Ishikawa (cell line): ENCODE measurements around the gene UBE4B.
A peak's percentile ranks its signal among the peaks of the same experiment; 100 is the strongest.

Experiments
- CEBPB ChIP-seq: IDR thresholded peaks from 2 replicates; pipeline ENCODE4 v1.6.1; 2012
- CREB1 ChIP-seq: IDR thresholded peaks from 2 replicates; pipeline ENCODE4 v1.6.1; 2012; ENCODE audit warnings: low read depth
- EGR1 ChIP-seq: IDR thresholded peaks from 2 replicates; pipeline ENCODE4 v1.6.1; 2012
- EP300 ChIP-seq: IDR thresholded peaks from 2 replicates; pipeline ENCODE4 v1.6.1; 2012; ENCODE audit warnings: borderline replicate concordance
- FOXM1 ChIP-seq: IDR thresholded peaks from 2 replicates; pipeline ENCODE4 v1.6.1; 2012; ENCODE audit warnings: low read depth, borderline replicate concordance
- NFIC ChIP-seq: IDR thresholded peaks from 2 replicates; pipeline ENCODE4 v1.6.1; 2012
- RAD21 ChIP-seq: IDR thresholded peaks from 2 replicates; pipeline ENCODE4 v1.6.1; 2012; ENCODE audit warnings: low read depth
- TAF1 ChIP-seq: IDR thresholded peaks from 2 replicates; pipeline ENCODE4 v1.6.1; 2012; ENCODE audit warnings: low read depth, mild to moderate bottlenecking
- TCF12 ChIP-seq: IDR thresholded peaks from 2 replicates; pipeline ENCODE4 v1.6.1; 2012; ENCODE audit warnings: low read depth
- TEAD4 ChIP-seq: IDR thresholded peaks from 2 replicates; pipeline ENCODE4 v1.6.1; 2012
- YY1 ChIP-seq: IDR thresholded peaks from 2 replicates; pipeline ENCODE4 v1.6.1; 2012; ENCODE audit warnings: low read depth
- ZBTB7A ChIP-seq: IDR thresholded peaks from 2 replicates; pipeline ENCODE4 v1.6.1; 2012; ENCODE audit warnings: low read depth
- TF ChIP-seq, protein P1 (sequence below): IDR thresholded peaks from 2 replicates; pipeline ENCODE4 v1.6.1; 2012
- TF ChIP-seq, protein P2 (sequence below): IDR thresholded peaks from 2 replicates; pipeline ENCODE4 v1.6.1; 2012
- TF ChIP-seq, protein P3 (sequence below): IDR thresholded peaks from 2 replicates; pipeline ENCODE4 v1.6.1; 2012; ENCODE audit warnings: low read depth, mild to moderate bottlenecking

Gene UBE4B

GRCh38 chr1:9996624-9997582 lies 35.9 kb upstream of the UBE4B start, which contains the start of gene RBP7:
TSS of gene RBP7 (plus strand) at chr1:9997228. CDS start at chr1:9997259, 31 bp downstream.
- no peak for TF ChIP-seq CEBPB
- TF ChIP-seq, protein P1, sequence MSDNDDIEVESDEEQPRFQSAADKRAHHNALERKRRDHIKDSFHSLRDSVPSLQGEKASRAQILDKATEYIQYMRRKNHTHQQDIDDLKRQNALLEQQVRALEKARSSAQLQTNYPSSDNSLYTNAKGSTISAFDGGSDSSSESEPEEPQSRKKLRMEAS, result peak; percentile 81; the same call in 1 of the 2 replicates
- peak; percentile 64; the same call in 1 of the 2 replicates for TF ChIP-seq ZBTB7A
- TF ChIP-seq, protein P2, sequence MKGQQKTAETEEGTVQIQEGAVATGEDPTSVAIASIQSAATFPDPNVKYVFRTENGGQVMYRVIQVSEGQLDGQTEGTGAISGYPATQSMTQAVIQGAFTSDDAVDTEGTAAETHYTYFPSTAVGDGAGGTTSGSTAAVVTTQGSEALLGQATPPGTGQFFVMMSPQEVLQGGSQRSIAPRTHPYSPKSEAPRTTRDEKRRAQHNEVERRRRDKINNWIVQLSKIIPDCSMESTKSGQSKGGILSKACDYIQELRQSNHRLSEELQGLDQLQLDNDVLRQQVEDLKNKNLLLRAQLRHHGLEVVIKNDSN, result no peak
- TF ChIP-seq YY1, result 0 out of 2 replicates have a peak, but pooled peaks have one; percentile 40
- no peak for TF ChIP-seq NFIC
- TF ChIP-seq TCF12, result no peak
- TF ChIP-seq TAF1, result peak; percentile 26; the same call in 1 of the 2 replicates

GRCh38 chr1:10001016-10001665 lies 31.6 kb upstream of the UBE4B start:
- TF ChIP-seq CREB1 (no peak), CEBPB (no peak), TCF12 (no peak), EP300 (no peak), TEAD4 (no peak), RAD21 (no peak), YY1 (no peak), FOXM1 (no peak), EGR1 (no peak), TAF1 (no peak), NFIC (no peak), ZBTB7A (no peak)
- TF ChIP-seq, protein P3, sequence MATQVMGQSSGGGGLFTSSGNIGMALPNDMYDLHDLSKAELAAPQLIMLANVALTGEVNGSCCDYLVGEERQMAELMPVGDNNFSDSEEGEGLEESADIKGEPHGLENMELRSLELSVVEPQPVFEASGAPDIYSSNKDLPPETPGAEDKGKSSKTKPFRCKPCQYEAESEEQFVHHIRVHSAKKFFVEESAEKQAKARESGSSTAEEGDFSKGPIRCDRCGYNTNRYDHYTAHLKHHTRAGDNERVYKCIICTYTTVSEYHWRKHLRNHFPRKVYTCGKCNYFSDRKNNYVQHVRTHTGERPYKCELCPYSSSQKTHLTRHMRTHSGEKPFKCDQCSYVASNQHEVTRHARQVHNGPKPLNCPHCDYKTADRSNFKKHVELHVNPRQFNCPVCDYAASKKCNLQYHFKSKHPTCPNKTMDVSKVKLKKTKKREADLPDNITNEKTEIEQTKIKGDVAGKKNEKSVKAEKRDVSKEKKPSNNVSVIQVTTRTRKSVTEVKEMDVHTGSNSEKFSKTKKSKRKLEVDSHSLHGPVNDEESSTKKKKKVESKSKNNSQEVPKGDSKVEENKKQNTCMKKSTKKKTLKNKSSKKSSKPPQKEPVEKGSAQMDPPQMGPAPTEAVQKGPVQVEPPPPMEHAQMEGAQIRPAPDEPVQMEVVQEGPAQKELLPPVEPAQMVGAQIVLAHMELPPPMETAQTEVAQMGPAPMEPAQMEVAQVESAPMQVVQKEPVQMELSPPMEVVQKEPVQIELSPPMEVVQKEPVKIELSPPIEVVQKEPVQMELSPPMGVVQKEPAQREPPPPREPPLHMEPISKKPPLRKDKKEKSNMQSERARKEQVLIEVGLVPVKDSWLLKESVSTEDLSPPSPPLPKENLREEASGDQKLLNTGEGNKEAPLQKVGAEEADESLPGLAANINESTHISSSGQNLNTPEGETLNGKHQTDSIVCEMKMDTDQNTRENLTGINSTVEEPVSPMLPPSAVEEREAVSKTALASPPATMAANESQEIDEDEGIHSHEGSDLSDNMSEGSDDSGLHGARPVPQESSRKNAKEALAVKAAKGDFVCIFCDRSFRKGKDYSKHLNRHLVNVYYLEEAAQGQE, result no peak
- TF ChIP-seq, protein P2, result no peak
- TF ChIP-seq, protein P1, result no peak

GRCh38 chr1:10007169-10007568 lies 25.6 kb upstream of the UBE4B start:
- TF ChIP-seq EGR1, result no peak
- TF ChIP-seq NFIC, result peak; percentile 59
- TF ChIP-seq FOXM1, result no peak
- TF ChIP-seq TAF1, result no peak
- TF ChIP-seq CREB1, result no peak
- TF ChIP-seq, protein P1, result no peak

DNA sequence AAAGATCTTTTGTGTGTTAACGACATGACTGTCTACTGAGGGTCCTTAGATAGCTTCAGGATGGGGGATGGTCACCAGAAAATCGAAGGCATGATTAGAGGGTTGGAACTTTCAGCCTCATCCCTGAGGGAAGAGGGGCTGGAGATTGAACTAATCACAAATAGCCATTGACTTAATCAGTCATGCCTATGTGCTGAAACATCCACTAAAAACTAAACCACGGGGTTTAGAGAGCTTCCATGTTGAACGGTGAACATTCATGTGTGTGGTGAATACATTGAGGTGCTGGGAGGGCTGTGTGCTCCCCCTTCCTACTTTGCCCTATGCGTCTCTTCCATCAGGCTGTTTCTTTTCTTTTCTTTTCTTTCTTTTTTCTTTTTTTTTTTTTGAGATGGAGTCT lies 18.7 kb upstream of the UBE4B start:
- no peak for TF ChIP-seq CEBPB
- TF ChIP-seq EP300, result no peak
- TF ChIP-seq, protein P2, result no peak
- TF ChIP-seq, protein P1, result no peak
- TF ChIP-seq NFIC, result no peak
- TF ChIP-seq ZBTB7A, result no peak
- TF ChIP-seq, protein P3, result no peak
- no peak for TF ChIP-seq EGR1
- TF ChIP-seq TCF12, result no peak
- TF ChIP-seq TEAD4, result no peak
- no peak for TF ChIP-seq RAD21
- no peak for TF ChIP-seq CREB1
- TF ChIP-seq TAF1, result no peak
- TF ChIP-seq YY1, result no peak
- TF ChIP-seq FOXM1, result no peak
